CD8-positive, alpha-beta memory T cell (primary cell): ENCODE measurements around the gene CEP162. TPM values are rescaled to one million over a fixed set of nuclear protein-coding genes. Genes with fewer than 3 reads are reported as not detected.
"Not testable (repeated sequence)": the region's sequence is repeated elsewhere in the genome, so short reads cannot be mapped to it uniquely, and the experiment has no call there.

Experiments used
- CTCF ChIA-PET: fragments of 350-600 bp; sonication (Branson Sonifier 250); formaldehyde crosslinking; loops from one replicate; lab custom pipeline; 2021; ENCODE audit warnings: antibody characterized with exemption; lab: Charles Lee
- POLR2A ChIA-PET: fragments of 350-600 bp; sonication (Branson Sonifier 250); formaldehyde crosslinking; loops from one replicate; lab custom pipeline; 2021; ENCODE audit warnings: antibody characterized with exemption; lab: Charles Lee
- DNase-seq, 5 donors: peaks; one replicate each; pipeline versions ENCODE4 v3.0.0 to v3.0.0-alpha.2; 2020 to 2022; ENCODE audit warnings: mixed read lengths in 1 of 5
- H3K27ac ChIP-seq: one replicate; pipeline ENCODE4 v1.7.0; 2013; ENCODE audit warnings: low read depth, mild to moderate bottlenecking, low read length, moderate library complexity
- H3K27me3 ChIP-seq: 2 replicates; pipeline ENCODE4 v1.7.0; 2013; ENCODE audit warnings: low read length, mild to moderate bottlenecking; ENCODE audit not compliant: insufficient read depth, poor library complexity, severe bottlenecking
- H3K36me3 ChIP-seq: 2 replicates; pipeline ENCODE4 v1.7.0; 2013; ENCODE audit warnings: mild to moderate bottlenecking, low read length, moderate library complexity; ENCODE audit not compliant: insufficient read depth
- H3K4me1 ChIP-seq: 2 replicates; pipeline ENCODE4 v1.7.0; 2013; ENCODE audit warnings: mild to moderate bottlenecking, low read length, moderate library complexity; ENCODE audit not compliant: insufficient read depth
- H3K4me3 ChIP-seq: 2 replicates; pipeline ENCODE4 v1.7.0; 2013; ENCODE audit warnings: mild to moderate bottlenecking, low read length
- H3K9me3 ChIP-seq: 2 replicates; pipeline ENCODE4 v1.7.0; 2013; ENCODE audit warnings: mild to moderate bottlenecking, low read length
- H3K27ac Mint-ChIP-seq, 8 donors: one replicate each; pipeline ENCODE4 v1.8.0; 2020 to 2021; ENCODE audit warnings: mixed read lengths in 8 of 8, mild to moderate bottlenecking in 6 of 8, inconsistent platforms in 3 of 8, moderate library complexity in 3 of 8
- H3K27me3 Mint-ChIP-seq, 2 donors: one replicate each; pipeline ENCODE4 v1.8.0; 2020 to 2021; ENCODE audit warnings: mixed read lengths in 2 of 2, mild to moderate bottlenecking in 1 of 2, moderate library complexity in 1 of 2
- H3K36me3 Mint-ChIP-seq, 3 donors: one replicate each; pipeline ENCODE4 v1.8.0; 2020 to 2021; ENCODE audit warnings: mixed read lengths in 3 of 3, inconsistent platforms in 1 of 3, mild to moderate bottlenecking in 1 of 3
- H3K4me1 Mint-ChIP-seq, 3 donors: one replicate each; pipeline ENCODE4 v1.8.0; 2020 to 2021; ENCODE audit warnings: mixed read lengths in 3 of 3, inconsistent platforms in 1 of 3, mild to moderate bottlenecking in 1 of 3
- H3K4me3 Mint-ChIP-seq, 7 donors: one replicate each; pipeline ENCODE4 v1.8.0; 2020 to 2021; ENCODE audit warnings: mixed read lengths in 7 of 7, mild to moderate bottlenecking in 6 of 7, moderate library complexity in 4 of 7, inconsistent platforms in 2 of 7
- H3K9me3 Mint-ChIP-seq, 5 donors: one replicate each; pipeline ENCODE4 v1.8.0; 2020 to 2022; ENCODE audit warnings: mixed read lengths in 5 of 5, mild to moderate bottlenecking in 3 of 5, moderate library complexity in 2 of 5, inconsistent platforms in 1 of 5
- polyA plus RNA-seq: library from polyadenylated mRNA; unstranded; fragments of 300-500 nt; fragmentation: Illumina TruSeq; gene quantifications from one replicate; pipeline ENCODE4 v1.2.3, GENCODE V29; 2021
- total RNA-seq, 2 experiments: library from RNA; stranded (reverse); gene quantifications; one replicate each; pipeline ENCODE4 v1.2.3, GENCODE V29; 2021

The CEP162 gene
- total and polyA plus RNA-seq, 3 experiments from 2014 or later = 5.5 to 6.0 (median 5.6) TPM

DNA sequence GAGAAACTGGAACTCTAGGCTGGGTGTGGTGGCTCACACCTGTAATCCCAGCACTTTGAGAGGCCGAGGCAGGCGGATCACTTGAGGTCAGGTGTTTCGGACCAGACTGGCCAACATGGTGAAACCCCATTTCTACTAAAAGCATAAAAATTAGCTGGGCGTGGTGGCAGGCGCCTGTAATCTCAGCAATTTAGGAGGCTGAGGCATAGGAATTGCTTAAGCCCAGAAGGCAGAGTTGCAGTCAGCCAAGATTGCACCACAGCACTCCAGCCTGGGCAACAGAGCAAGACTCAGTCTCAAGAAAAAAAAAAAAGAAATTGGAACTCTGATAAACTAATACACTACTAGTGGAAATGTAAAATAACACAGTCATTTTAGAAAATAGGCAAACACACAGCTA lies 3.8 kb downstream of the CEP162 start:
- H3K4me1 ChIP-seq = peaks cover 14% of the 10 kb centered on the region
- CTCF ChIA-PET, H3K27ac ChIP-seq, H3K36me3 ChIP-seq, H3K4me3 Mint-ChIP-seq, H3K27me3 ChIP-seq, H3K27me3 Mint-ChIP-seq, H3K27ac Mint-ChIP-seq, H3K9me3 Mint-ChIP-seq, DNase-seq, POLR2A ChIA-PET, H3K36me3 Mint-ChIP-seq, H3K4me3 ChIP-seq, H3K9me3 ChIP-seq: not testable (repeated sequence)
- peaks cover 30 to 36% (median 31%) of the 10 kb centered on the region in 3 donors for H3K4me1 Mint-ChIP-seq

DNA sequence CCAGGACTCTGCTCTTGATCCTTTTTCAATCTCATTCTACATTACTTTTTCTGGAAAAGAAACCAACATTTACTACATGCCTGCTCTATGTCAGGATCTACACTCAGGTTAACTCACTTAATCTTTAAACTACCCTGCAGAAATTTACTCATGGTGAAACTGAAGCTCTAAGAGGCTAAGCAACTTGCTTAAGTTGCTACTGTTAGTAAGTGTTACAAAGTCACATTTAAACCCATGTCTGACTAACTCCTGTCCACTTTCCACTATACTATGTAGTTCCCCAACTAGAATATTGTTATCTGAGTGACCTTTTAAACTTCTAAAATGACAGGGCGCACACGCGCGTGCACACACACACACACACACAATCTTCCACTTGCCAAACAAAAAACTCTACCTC lies 5.0 kb downstream of the CEP162 start:
- no peak for DNase-seq
- Mint-ChIP-seq H3K9me3 (no peaks in the 10 kb centered on the region), H3K4me1 (peaks cover 22 to 27% (median 23%) of the 10 kb centered on the region in 3 donors), H3K4me3 (no peak overlapping the region), H3K27me3 (no peaks in the 10 kb centered on the region), H3K36me3 (peaks cover 0 to 10% (median under 1%) of the 10 kb centered on the region in 3 donors), H3K27ac (peak overlapping the region in 1 of 8 donors; percentile 21)
- H3K4me1 ChIP-seq = peaks cover 8% of the 10 kb centered on the region
- POLR2A ChIA-PET = no interaction called here
- H3K4me3 ChIP-seq = no peak overlapping the region
- H3K36me3 ChIP-seq = no peaks in the 10 kb centered on the region
- no peaks in the 10 kb centered on the region for H3K27me3 ChIP-seq
- CTCF ChIA-PET = no interaction called here
- H3K27ac ChIP-seq = no peak overlapping the region
- H3K9me3 ChIP-seq = no peaks in the 10 kb centered on the region

DNA sequence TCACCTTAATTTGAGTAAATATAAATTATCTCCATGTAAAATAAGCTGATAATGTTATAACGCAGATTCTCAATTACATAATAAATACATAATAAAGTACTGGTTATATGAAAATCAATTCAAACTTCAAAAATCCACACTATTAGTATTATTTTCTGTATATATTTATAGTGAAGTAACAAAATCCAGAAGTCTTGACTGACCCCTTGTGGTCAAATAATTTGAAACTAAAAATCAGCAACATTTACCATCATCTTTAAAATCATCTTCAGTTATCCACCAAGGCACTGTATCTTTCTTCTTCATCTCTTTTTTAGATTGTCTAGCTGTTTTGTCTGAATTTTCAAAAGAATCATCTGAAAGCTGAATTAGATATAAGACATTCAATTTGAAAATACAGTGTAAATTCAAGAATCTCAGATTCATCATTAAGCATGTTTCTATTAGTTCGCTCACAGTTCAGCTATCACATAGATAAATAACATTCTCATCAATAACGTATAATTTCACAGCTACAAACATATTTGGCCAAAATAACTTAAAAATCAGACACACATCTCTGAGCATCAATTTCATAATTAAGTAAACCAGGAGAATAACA lies 6.5 kb downstream of the CEP162 start:
- no peaks in the 10 kb centered on the region for H3K36me3 ChIP-seq
- peaks cover 0 to 9% (median 7%) of the 10 kb centered on the region in 3 donors for H3K36me3 Mint-ChIP-seq

DNA sequence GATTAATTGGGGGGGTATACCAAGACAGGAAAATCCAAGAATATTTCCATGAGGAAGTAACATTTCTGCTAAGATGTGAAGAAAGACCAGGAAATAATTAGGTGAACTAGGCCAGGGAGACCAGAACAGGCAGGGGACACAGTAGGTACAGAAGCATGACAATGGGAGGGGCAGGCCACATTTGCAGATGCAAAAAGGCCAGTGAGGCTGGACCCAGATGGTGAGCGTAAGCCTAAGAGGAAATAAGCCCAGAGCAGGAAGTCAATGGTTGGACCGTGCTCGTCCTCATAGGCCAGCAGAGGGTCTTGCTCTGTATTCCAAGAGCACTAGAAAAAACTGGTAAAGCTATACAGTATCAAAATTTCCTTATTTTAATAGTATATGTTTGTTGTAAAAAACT lies 9.4 kb downstream of the CEP162 start:
- no peaks in the 10 kb centered on the region for H3K27me3 Mint-ChIP-seq
- H3K9me3 ChIP-seq = no peaks in the 10 kb centered on the region
- H3K36me3 ChIP-seq = no peaks in the 10 kb centered on the region
- H3K4me3 Mint-ChIP-seq = no peak overlapping the region
- H3K4me3 ChIP-seq = no peak overlapping the region
- CTCF ChIA-PET = interaction anchor here (1.2 to 1.6 kb wide), 2 partner anchors 10 to 15 kb away, joined by 3 to 6 read pairs; partner anchors contain the start of gene CEP162
- no peak for DNase-seq
- POLR2A ChIA-PET = no interaction called here
- H3K36me3 Mint-ChIP-seq = peaks cover 0 to 28% (median 9%) of the 10 kb centered on the region in 3 donors
- no peaks in the 10 kb centered on the region for H3K27me3 ChIP-seq
- H3K27ac Mint-ChIP-seq = peak overlapping the region in 1 of 8 donors; percentile 68
- peaks cover 0 to 7% (median 0%) of the 10 kb centered on the region in 3 donors for H3K4me1 Mint-ChIP-seq
- no peaks in the 10 kb centered on the region for H3K4me1 ChIP-seq
- no peaks in the 10 kb centered on the region for H3K9me3 Mint-ChIP-seq
- no peak overlapping the region for H3K27ac ChIP-seq

More for the DNA sequence above, 6.5 kb downstream of the CEP162 start:
- no peak overlapping the region for H3K27ac ChIP-seq
- no peak overlapping the region for H3K4me3 Mint-ChIP-seq
- H3K27ac Mint-ChIP-seq = no peak overlapping the region
- H3K9me3 Mint-ChIP-seq = no peaks in the 10 kb centered on the region
- no peaks in the 10 kb centered on the region for H3K27me3 ChIP-seq
- no peaks in the 10 kb centered on the region for H3K9me3 ChIP-seq
- H3K4me1 ChIP-seq = no peaks in the 10 kb centered on the region
- CTCF ChIA-PET = interaction anchor here (1.1 to 1.2 kb wide), 2 partner anchors 9 to 335 kb away, joined by 3 read pairs; no protein-coding TSS in a partner anchor
- POLR2A ChIA-PET = no interaction called here
- no peak for DNase-seq
- peaks cover 9 to 12% (median 10%) of the 10 kb centered on the region in 3 donors for H3K4me1 Mint-ChIP-seq
- no peaks in the 10 kb centered on the region for H3K27me3 Mint-ChIP-seq
- no peak overlapping the region for H3K4me3 ChIP-seq

DNA sequence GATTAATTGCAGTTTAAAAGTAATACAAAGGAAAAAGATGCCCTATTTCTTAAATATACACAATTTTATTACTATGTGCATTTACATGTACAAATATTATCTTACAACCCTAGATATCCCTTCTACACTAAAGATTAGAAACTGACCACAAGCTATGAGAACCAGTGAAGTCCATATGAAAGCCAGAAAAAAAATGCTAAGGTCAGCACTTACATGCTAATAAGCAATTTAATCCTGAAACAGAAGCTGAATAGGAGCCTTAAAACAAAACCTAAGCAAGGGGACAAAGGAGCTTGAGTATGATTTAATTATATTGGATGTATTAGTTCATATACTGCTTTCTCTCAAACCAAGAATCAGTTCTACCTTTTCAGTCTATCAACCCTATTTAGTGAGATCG lies 14.2 kb downstream of the CEP162 start:
- POLR2A ChIA-PET = no interaction called here
- no peak for DNase-seq

DNA sequence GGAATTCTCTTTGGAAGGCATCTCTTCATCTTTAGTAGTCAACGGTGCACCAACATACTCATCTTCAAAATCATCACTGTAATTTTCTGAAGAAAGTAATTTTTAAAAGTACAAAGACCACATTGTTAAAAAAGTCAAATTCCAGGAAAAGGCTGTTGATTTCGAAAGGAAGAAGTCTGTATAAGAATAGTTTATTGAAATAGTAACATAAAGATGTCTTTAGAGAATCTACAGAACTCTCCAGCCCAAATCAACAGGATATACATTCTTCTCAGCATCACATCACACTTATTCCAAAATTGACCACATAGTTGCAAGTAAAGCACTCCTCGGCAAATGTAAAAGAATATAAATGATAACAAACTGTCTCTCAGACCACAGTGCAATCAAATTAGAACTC lies 23.4 kb downstream of the CEP162 start:
- Histone ChIP-seq H3K36me3 (no peaks in the 10 kb centered on the region), H3K9me3 (no peaks in the 10 kb centered on the region), H3K27ac (no peak overlapping the region), H3K4me3 (no peak overlapping the region), H3K4me1 (no peaks in the 10 kb centered on the region), H3K27me3 (no peaks in the 10 kb centered on the region)
- H3K4me1 Mint-ChIP-seq = no peaks in the 10 kb centered on the region
- no peaks in the 10 kb centered on the region for H3K27me3 Mint-ChIP-seq
- POLR2A ChIA-PET = no interaction called here
- no peak for DNase-seq
- no peak overlapping the region for H3K4me3 Mint-ChIP-seq
- CTCF ChIA-PET = interaction anchor here (1.4 kb wide), 1 partner anchor 15 kb away, joined by 3 read pairs; no protein-coding TSS in a partner anchor
- peaks cover 25 to 68% (median 32%) of the 10 kb centered on the region in 3 donors for H3K36me3 Mint-ChIP-seq
- H3K27ac Mint-ChIP-seq = no peak overlapping the region
- no peaks in the 10 kb centered on the region for H3K9me3 Mint-ChIP-seq

More for the DNA sequence above, 14.2 kb downstream of the CEP162 start:
- Histone ChIP-seq H3K4me1 (no peaks in the 10 kb centered on the region), H3K27ac (no peak overlapping the region), H3K9me3 (no peaks in the 10 kb centered on the region), H3K27me3 (no peaks in the 10 kb centered on the region), H3K36me3 (no peaks in the 10 kb centered on the region), H3K4me3 (no peak overlapping the region)
- H3K4me1 Mint-ChIP-seq = no peaks in the 10 kb centered on the region
- no peaks in the 10 kb centered on the region for H3K27me3 Mint-ChIP-seq
- CTCF ChIA-PET = no interaction called here
- H3K4me3 Mint-ChIP-seq = no peak overlapping the region
- no peak overlapping the region for H3K27ac Mint-ChIP-seq
- peaks cover 14 to 51% (median 19%) of the 10 kb centered on the region in 3 donors for H3K36me3 Mint-ChIP-seq
- H3K9me3 Mint-ChIP-seq = no peaks in the 10 kb centered on the region

DNA sequence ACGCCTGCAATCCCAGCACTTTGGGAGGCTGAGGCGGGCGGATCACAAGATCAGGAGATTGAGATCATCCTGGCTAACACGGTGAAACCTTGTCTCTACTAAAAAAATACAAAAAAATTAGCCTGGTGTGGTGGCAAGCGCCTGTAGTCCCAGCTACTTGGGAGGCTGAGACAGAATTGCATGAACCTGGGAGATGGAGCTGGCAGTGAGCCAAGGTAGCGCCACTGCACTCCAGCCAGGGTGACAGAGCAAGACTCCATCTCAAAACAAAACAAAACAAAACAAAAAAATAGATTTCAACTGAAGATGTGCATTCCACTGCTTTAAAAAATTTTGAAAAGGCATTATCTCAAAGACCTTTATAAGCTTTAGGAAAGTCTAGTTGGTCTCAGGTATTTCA lies 27.5 kb downstream of the CEP162 start:
- H3K4me1 Mint-ChIP-seq, DNase-seq, H3K9me3 ChIP-seq, H3K4me3 ChIP-seq, H3K27ac ChIP-seq, H3K27me3 ChIP-seq, H3K4me3 Mint-ChIP-seq, H3K36me3 ChIP-seq, POLR2A ChIA-PET, CTCF ChIA-PET, H3K27ac Mint-ChIP-seq, H3K9me3 Mint-ChIP-seq, H3K27me3 Mint-ChIP-seq, H3K4me1 ChIP-seq: not testable (repeated sequence)
- H3K36me3 Mint-ChIP-seq = peaks cover 22 to 60% (median 25%) of the 10 kb centered on the region in 3 donors

DNA sequence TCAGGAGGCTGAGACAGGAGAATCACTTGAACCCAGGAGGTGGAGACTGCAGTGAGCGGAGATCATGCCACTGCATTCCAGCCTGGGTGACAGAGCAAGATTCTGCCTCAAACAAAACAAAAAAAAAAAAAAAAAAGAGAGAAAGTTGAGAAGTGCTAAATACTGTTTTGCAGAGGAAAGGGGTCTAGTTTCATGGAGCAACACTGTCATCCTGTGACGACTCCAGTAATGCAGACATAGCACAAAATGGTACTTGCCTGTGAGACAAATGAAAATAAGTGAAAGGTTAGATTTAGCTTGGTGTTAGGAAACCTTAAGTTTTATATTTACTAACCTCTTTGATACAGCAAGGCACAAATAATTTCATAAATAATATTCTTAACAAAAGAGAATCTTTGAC lies 29.7 kb downstream of the CEP162 start:
- Mint-ChIP-seq H3K4me1 (no peaks in the 10 kb centered on the region), H3K4me3 (no peak overlapping the region), H3K27me3 (no peaks in the 10 kb centered on the region), H3K9me3 (no peaks in the 10 kb centered on the region), H3K36me3 (peaks cover 32 to 60% (median 34%) of the 10 kb centered on the region in 3 donors), H3K27ac (no peak overlapping the region)
- peaks cover 8% of the 10 kb centered on the region for H3K36me3 ChIP-seq
- CTCF ChIA-PET = no interaction called here
- H3K27ac ChIP-seq = no peak overlapping the region
- H3K4me3 ChIP-seq = no peak overlapping the region
- no peaks in the 10 kb centered on the region for H3K9me3 ChIP-seq
- no peaks in the 10 kb centered on the region for H3K4me1 ChIP-seq
- no peak for DNase-seq
- POLR2A ChIA-PET = no interaction called here
- no peaks in the 10 kb centered on the region for H3K27me3 ChIP-seq
